HG03575 (cell line): ENCODE measurements around the gene PRSS33.

Source experiments
- ATAC-seq: cut with Tn5 transposase; IDR thresholded peaks from one replicate; pipeline ENCODE4 v1.9.1; 2021; ENCODE audit not compliant: unreplicated experiment, insufficient number of reproducible peaks, low FRiP score; ENCODE audit errors: extremely low read depth

The PRSS33 gene

GRCh38 chr16:2804728-2805127 lies 17.4 kb upstream of the PRSS33 start:
- ATAC-seq = no peak

- no peak for ATAC-seq
Observed at GRCh38 chr16:2803545-2804195, 16.3 kb upstream of the PRSS33 start.

- ATAC-seq = no peak
Observed at GRCh38 chr16:2799859-2800226, 12.5 kb upstream of the PRSS33 start.

- ATAC-seq = no peak
Observed at GRCh38 chr16:2799205-2799858, 12.0 kb upstream of the PRSS33 start.

- ATAC-seq = no peak
Observed at GRCh38 chr16:2798723-2799204, 11.4 kb upstream of the PRSS33 start.

GRCh38 chr16:2795395-2796143 lies 8.2 kb upstream of the PRSS33 start:
- no peak for ATAC-seq

- no peak for ATAC-seq
Observed at GRCh38 chr16:2792940-2793339, 5.6 kb upstream of the PRSS33 start.

- no peak for ATAC-seq
Observed at GRCh38 chr16:2791174-2791573, 3.8 kb upstream of the PRSS33 start.

GRCh38 chr16:2790631-2791030 lies 3.3 kb upstream of the PRSS33 start:
- no peak for ATAC-seq

GRCh38 chr16:2787961-2788360 lies 601 bp upstream of the PRSS33 start:
- no peak for ATAC-seq

- ATAC-seq = no peak
Observed at GRCh38 chr16:2786826-2787151, 571 bp downstream of the PRSS33 start.

GRCh38 chr16:2786061-2786825 lies 1.1 kb downstream of the PRSS33 start:
- no peak for ATAC-seq

GRCh38 chr16:2785101-2785991 lies 2.0 kb downstream of the PRSS33 start:
- ATAC-seq = no peak

- no peak for ATAC-seq
Observed at GRCh38 chr16:2784358-2785100, 2.8 kb downstream of the PRSS33 start.

- no peak for ATAC-seq
Observed at GRCh38 chr16:2783581-2784357, 3.6 kb downstream of the PRSS33 start.

GRCh38 chr16:2782583-2783351 lies 4.6 kb downstream of the PRSS33 start:
- no peak for ATAC-seq
